CD8-positive, alpha-beta memory T cell (primary cell): Measurements from ENCODE around the gene BIN2. TPM values are rescaled to one million over a fixed set of nuclear protein-coding genes. Genes with fewer than 3 reads are reported as not detected.

Source experiments
- CTCF ChIA-PET: fragments of 350-600 bp; sonication (Branson Sonifier 250); formaldehyde crosslinking; loops from one replicate; lab custom pipeline; 2021; ENCODE audit warnings: antibody characterized with exemption; lab: Charles Lee
- POLR2A ChIA-PET: fragments of 350-600 bp; sonication (Branson Sonifier 250); formaldehyde crosslinking; loops from one replicate; lab custom pipeline; 2021; ENCODE audit warnings: antibody characterized with exemption; lab: Charles Lee
- DNase-seq, 5 donors: peaks; one replicate each; pipeline versions ENCODE4 v3.0.0 to v3.0.0-alpha.2; 2020 to 2022; ENCODE audit warnings: mixed read lengths in 1 of 5
- H3K27ac ChIP-seq: one replicate; pipeline ENCODE4 v1.7.0; 2013; ENCODE audit warnings: low read depth, mild to moderate bottlenecking, low read length, moderate library complexity
- H3K27me3 ChIP-seq: 2 replicates; pipeline ENCODE4 v1.7.0; 2013; ENCODE audit warnings: low read length, mild to moderate bottlenecking; ENCODE audit not compliant: insufficient read depth, poor library complexity, severe bottlenecking
- H3K36me3 ChIP-seq: 2 replicates; pipeline ENCODE4 v1.7.0; 2013; ENCODE audit warnings: mild to moderate bottlenecking, low read length, moderate library complexity; ENCODE audit not compliant: insufficient read depth
- H3K4me1 ChIP-seq: 2 replicates; pipeline ENCODE4 v1.7.0; 2013; ENCODE audit warnings: mild to moderate bottlenecking, low read length, moderate library complexity; ENCODE audit not compliant: insufficient read depth
- H3K4me3 ChIP-seq: 2 replicates; pipeline ENCODE4 v1.7.0; 2013; ENCODE audit warnings: mild to moderate bottlenecking, low read length
- H3K9me3 ChIP-seq: 2 replicates; pipeline ENCODE4 v1.7.0; 2013; ENCODE audit warnings: mild to moderate bottlenecking, low read length
- H3K27ac Mint-ChIP-seq, 8 donors: one replicate each; pipeline ENCODE4 v1.8.0; 2020 to 2021; ENCODE audit warnings: mixed read lengths in 8 of 8, mild to moderate bottlenecking in 6 of 8, inconsistent platforms in 3 of 8, moderate library complexity in 3 of 8
- H3K27me3 Mint-ChIP-seq, 2 donors: one replicate each; pipeline ENCODE4 v1.8.0; 2020 to 2021; ENCODE audit warnings: mixed read lengths in 2 of 2, mild to moderate bottlenecking in 1 of 2, moderate library complexity in 1 of 2
- H3K36me3 Mint-ChIP-seq, 3 donors: one replicate each; pipeline ENCODE4 v1.8.0; 2020 to 2021; ENCODE audit warnings: mixed read lengths in 3 of 3, inconsistent platforms in 1 of 3, mild to moderate bottlenecking in 1 of 3
- H3K4me1 Mint-ChIP-seq, 3 donors: one replicate each; pipeline ENCODE4 v1.8.0; 2020 to 2021; ENCODE audit warnings: mixed read lengths in 3 of 3, inconsistent platforms in 1 of 3, mild to moderate bottlenecking in 1 of 3
- H3K4me3 Mint-ChIP-seq, 7 donors: one replicate each; pipeline ENCODE4 v1.8.0; 2020 to 2021; ENCODE audit warnings: mixed read lengths in 7 of 7, mild to moderate bottlenecking in 6 of 7, moderate library complexity in 4 of 7, inconsistent platforms in 2 of 7
- H3K9me3 Mint-ChIP-seq, 5 donors: one replicate each; pipeline ENCODE4 v1.8.0; 2020 to 2022; ENCODE audit warnings: mixed read lengths in 5 of 5, mild to moderate bottlenecking in 3 of 5, moderate library complexity in 2 of 5, inconsistent platforms in 1 of 5
- polyA plus RNA-seq: library from polyadenylated mRNA; unstranded; fragments of 300-500 nt; fragmentation: Illumina TruSeq; gene quantifications from one replicate; pipeline ENCODE4 v1.2.3, GENCODE V29; 2021
- total RNA-seq, 2 experiments: library from RNA; stranded (reverse); gene quantifications; one replicate each; pipeline ENCODE4 v1.2.3, GENCODE V29; 2021

Gene BIN2
- total and polyA plus RNA-seq, 3 experiments from 2014 or later, result 55.9 to 366 (median 57.3) TPM

- H3K9me3 ChIP-seq, result no peaks in the 10 kb centered on the region
- ChIA-PET POLR2A (no interaction called here), CTCF (interaction anchor here (1.0 to 1.6 kb wide), 6 partner anchors 8 to 87 kb away, joined by 3 to 4 read pairs (median 3); no protein-coding TSS in a partner anchor)
- Mint-ChIP-seq H3K4me3 (no peak overlapping the region), H3K4me1 (peaks cover 7 to 10% (median 8%) of the 10 kb centered on the region in 3 donors), H3K27ac (peak overlapping the region in 1 of 8 donors; percentile 22), H3K36me3 (peaks cover 2 to 5% (median 3%) of the 10 kb centered on the region in 3 donors), H3K27me3 (peaks cover 0 to 1% of the 10 kb centered on the region in 2 donors), H3K9me3 (no peaks in the 10 kb centered on the region)
- H3K4me3 ChIP-seq, result no peak overlapping the region
- DNase-seq, result no peak
- no peak overlapping the region for H3K27ac ChIP-seq
- H3K36me3 ChIP-seq, result no peaks in the 10 kb centered on the region
- peaks cover 4% of the 10 kb centered on the region for H3K4me1 ChIP-seq
- H3K27me3 ChIP-seq, result no peaks in the 10 kb centered on the region
Observed at GRCh38 chr12:51253276-51253675, 70.7 kb downstream of the BIN2 start.

GRCh38 chr12:51247523-51248206, 76.3 kb downstream of the BIN2 start:
- CTCF ChIA-PET, result interaction anchor here (2.3 kb wide), 1 partner anchor 30 kb away, joined by 8 read pairs; the partner anchor contains the start of gene POU6F1
- Histone ChIP-seq H3K9me3 (no peaks in the 10 kb centered on the region), H3K36me3 (peaks cover 4% of the 10 kb centered on the region), H3K4me1 (peaks cover 35% of the 10 kb centered on the region), H3K4me3 (no peak overlapping the region), H3K27me3 (no peaks in the 10 kb centered on the region), H3K27ac (no peak overlapping the region)
- POLR2A ChIA-PET, result interaction anchor here (1.9 kb wide), 1 partner anchor 9 kb away, joined by 7 read pairs; the partner anchor contains the start of gene DAZAP2
- H3K36me3 Mint-ChIP-seq, result peaks cover 7 to 31% (median 9%) of the 10 kb centered on the region in 3 donors
- peaks cover 42 to 50% (median 46%) of the 10 kb centered on the region in 3 donors for H3K4me1 Mint-ChIP-seq
- DNase-seq, result no peak
- H3K27ac Mint-ChIP-seq, result peak overlapping the region; percentile 80 to 92 (median 86)
- peak overlapping the region in 2 of 7 donors; percentile 32 to 37 for H3K4me3 Mint-ChIP-seq
- no peaks in the 10 kb centered on the region for H3K9me3 Mint-ChIP-seq
- H3K27me3 Mint-ChIP-seq, result no peaks in the 10 kb centered on the region

- H3K36me3 Mint-ChIP-seq, result peaks cover 7 to 43% (median 12%) of the 10 kb centered on the region in 3 donors
- H3K4me1 Mint-ChIP-seq, result peaks cover 52 to 63% (median 57%) of the 10 kb centered on the region in 3 donors
- ChIA-PET CTCF (interaction anchor here (0.9 to 2.3 kb wide), 3 partner anchors 28 to 481 kb away, joined by 3 to 8 read pairs (median 3); partner anchors contain the start of gene POU6F1), POLR2A (interaction anchor here (1.1 to 1.9 kb wide), 3 partner anchors 8 to 28 kb away, joined by 3 to 9 read pairs (median 7); partner anchors contain the start of genes DAZAP2, POU6F1 and SMAGP)
- Histone ChIP-seq H3K4me3 (no peak overlapping the region), H3K9me3 (no peaks in the 10 kb centered on the region), H3K4me1 (peaks cover 44% of the 10 kb centered on the region), H3K27ac (peak overlapping the region; percentile 34), H3K36me3 (peaks cover 13% of the 10 kb centered on the region), H3K27me3 (no peaks in the 10 kb centered on the region)
- peak overlapping the region; percentile 3 to 53 (median 37) for H3K4me3 Mint-ChIP-seq
- peak in 3 of 5 donors; percentile 37 to 60 (median 40) for DNase-seq
- no peaks in the 10 kb centered on the region for H3K9me3 Mint-ChIP-seq
- peak overlapping the region; percentile 80 to 97 (median 91) for H3K27ac Mint-ChIP-seq
- H3K27me3 Mint-ChIP-seq, result no peaks in the 10 kb centered on the region
Observed at GRCh38 chr12:51246254-51246853, 77.6 kb downstream of the BIN2 start.

- peak overlapping the region in 6 of 7 donors; percentile 13 to 48 (median 30) for H3K4me3 Mint-ChIP-seq
- POLR2A ChIA-PET, result interaction anchor here (1.1 to 1.6 kb wide), 2 partner anchors 25 to 28 kb away, joined by 3 to 9 read pairs; partner anchors contain the start of genes POU6F1 and SMAGP
- CTCF ChIA-PET, result interaction anchor here (0.9 to 2.3 kb wide), 4 partner anchors 24 to 481 kb away, joined by 3 to 8 read pairs (median 4); partner anchors contain the start of gene POU6F1
Observed at GRCh38 chr12:51245476-51246253, 78.3 kb downstream of the BIN2 start.

GRCh38 chr12:51244269-51244668, 79.7 kb downstream of the BIN2 start:
- POLR2A ChIA-PET, result interaction anchor here (0.6 kb wide), 1 partner anchor 165 kb away, joined by 8 read pairs; no protein-coding TSS in a partner anchor
- peaks cover 61% of the 10 kb centered on the region for H3K4me1 ChIP-seq
- Mint-ChIP-seq H3K4me1 (peaks cover 65 to 81% (median 76%) of the 10 kb centered on the region in 3 donors), H3K27ac (peak overlapping the region in 7 of 8 donors; percentile 40 to 87 (median 79)), H3K36me3 (peaks cover 7 to 61% (median 19%) of the 10 kb centered on the region in 3 donors), H3K4me3 (peak overlapping the region in 2 of 7 donors; percentile 15 to 44), H3K9me3 (no peaks in the 10 kb centered on the region), H3K27me3 (no peaks in the 10 kb centered on the region)
- peaks cover 30% of the 10 kb centered on the region for H3K36me3 ChIP-seq
- no peaks in the 10 kb centered on the region for H3K27me3 ChIP-seq
- DNase-seq, result no peak
- H3K9me3 ChIP-seq, result no peaks in the 10 kb centered on the region
- no peak overlapping the region for H3K4me3 ChIP-seq
- H3K27ac ChIP-seq, result no peak overlapping the region
- CTCF ChIA-PET, result interaction anchor here (1.1 to 1.3 kb wide), 2 partner anchors 18 to 26 kb away, joined by 3 to 4 read pairs; partner anchors contain the start of gene POU6F1

More at GRCh38 chr12:51245476-51246253, 78.3 kb downstream of the BIN2 start:
- H3K27ac ChIP-seq, result peak overlapping the region; percentile 34
- no peak overlapping the region for H3K4me3 ChIP-seq
- H3K4me1 ChIP-seq, result peaks cover 51% of the 10 kb centered on the region
- Mint-ChIP-seq H3K27ac (peak overlapping the region; percentile 80 to 97 (median 91)), H3K9me3 (no peaks in the 10 kb centered on the region), H3K27me3 (no peaks in the 10 kb centered on the region), H3K36me3 (peaks cover 7 to 50% (median 16%) of the 10 kb centered on the region in 3 donors), H3K4me1 (peaks cover 56 to 70% (median 64%) of the 10 kb centered on the region in 3 donors)
- no peaks in the 10 kb centered on the region for H3K9me3 ChIP-seq
- H3K27me3 ChIP-seq, result no peaks in the 10 kb centered on the region
- DNase-seq, result no peak
- peaks cover 19% of the 10 kb centered on the region for H3K36me3 ChIP-seq

- H3K27ac Mint-ChIP-seq, result peak overlapping the region in 7 of 8 donors; percentile 4 to 100 (median 73)
- peaks cover 65 to 81% (median 75%) of the 10 kb centered on the region in 3 donors for H3K4me1 Mint-ChIP-seq
- Histone ChIP-seq H3K27ac (no peak overlapping the region), H3K9me3 (no peaks in the 10 kb centered on the region), H3K36me3 (peaks cover 30% of the 10 kb centered on the region), H3K27me3 (no peaks in the 10 kb centered on the region), H3K4me3 (no peak overlapping the region), H3K4me1 (peaks cover 58% of the 10 kb centered on the region)
- peaks cover 7 to 75% (median 17%) of the 10 kb centered on the region in 3 donors for H3K36me3 Mint-ChIP-seq
- H3K27me3 Mint-ChIP-seq, result peaks cover 0 to 3% of the 10 kb centered on the region in 2 donors
- ChIA-PET CTCF (interaction anchor here (1.1 kb wide), 2 partner anchors 12 to 98 kb away, joined by 3 to 5 read pairs; no protein-coding TSS in a partner anchor), POLR2A (interaction anchor here (1.6 kb wide), 1 partner anchor 28 kb away, joined by 4 read pairs; no protein-coding TSS in a partner anchor)
- no peaks in the 10 kb centered on the region for H3K9me3 Mint-ChIP-seq
- peak overlapping the region in 4 of 7 donors; percentile 4 to 64 (median 18) for H3K4me3 Mint-ChIP-seq
- no peak for DNase-seq
Observed at GRCh38 chr12:51242876-51243275, 81.1 kb downstream of the BIN2 start.

GRCh38 chr12:51242120-51242519, 81.9 kb downstream of the BIN2 start:
- H3K27me3 Mint-ChIP-seq, result peaks cover 0 to 3% of the 10 kb centered on the region in 2 donors
- DNase-seq, result no peak
- CTCF ChIA-PET, result interaction anchor here (1.1 to 4.8 kb wide), 2 partner anchors 9 to 24 kb away, joined by 3 to 31 read pairs; partner anchors contain the start of gene POU6F1
- peaks cover 30% of the 10 kb centered on the region for H3K36me3 ChIP-seq
- peaks cover 7 to 73% (median 17%) of the 10 kb centered on the region in 3 donors for H3K36me3 Mint-ChIP-seq
- peak overlapping the region in 6 of 7 donors; percentile 4 to 64 (median 49) for H3K4me3 Mint-ChIP-seq
- no peaks in the 10 kb centered on the region for H3K9me3 ChIP-seq
- H3K9me3 Mint-ChIP-seq, result no peaks in the 10 kb centered on the region
- no peak overlapping the region for H3K27ac ChIP-seq
- peak overlapping the region in 7 of 8 donors; percentile 33 to 100 (median 74) for H3K27ac Mint-ChIP-seq
- H3K4me1 ChIP-seq, result peaks cover 52% of the 10 kb centered on the region
- no peak overlapping the region for H3K4me3 ChIP-seq
- H3K4me1 Mint-ChIP-seq, result peaks cover 60 to 75% (median 70%) of the 10 kb centered on the region in 3 donors
- no peaks in the 10 kb centered on the region for H3K27me3 ChIP-seq
- POLR2A ChIA-PET, result interaction anchor here (1.6 to 6.1 kb wide), 2 partner anchors 25 to 29 kb away, joined by 4 to 125 read pairs; partner anchors contain the start of gene POU6F1
